Endothelial cell of hepatic sinusoid (primary cell): ENCODE data around the gene LITAF.

Source experiments
- in situ Hi-C: cut with HindIII; loops from 2 replicates; pipeline ENCODE4 v1.10.0; 2017; ENCODE audit warnings: low sequenced_read_pairs

Gene LITAF

GRCh38 chr16:11586856-11587642, at the start of gene LITAF:
TSS of gene LITAF (minus strand) at chr16:11586919. CDS start at chr16:11556730, 30,189 bp downstream.
- in situ Hi-C loops, result no loop called here

GRCh38 chr16:11636172-11636721, 49.5 kb upstream of the LITAF start:
- in situ Hi-C loops, result no loop called here

GRCh38 chr16:11635679-11636171, 49.0 kb upstream of the LITAF start:
- in situ Hi-C loops, result no loop called here

- in situ Hi-C loops, result no loop called here
These were observed 48.5 kb upstream of the LITAF start for GRCh38 chr16:11635113-11635652.

GRCh38 chr16:11634312-11634711, 47.6 kb upstream of the LITAF start:
- in situ Hi-C loops, result no loop called here

GRCh38 chr16:11633113-11633512, 46.4 kb upstream of the LITAF start:
- in situ Hi-C loops, result no loop called here

GRCh38 chr16:11632455-11632939, 45.8 kb upstream of the LITAF start:
- in situ Hi-C loops, result no loop called here

GRCh38 chr16:11631214-11631613, 44.5 kb upstream of the LITAF start:
- in situ Hi-C loops, result no loop called here

GRCh38 chr16:11630768-11631056, 44.0 kb upstream of the LITAF start:
- in situ Hi-C loops, result no loop called here

GRCh38 chr16:11630046-11630767, 43.5 kb upstream of the LITAF start:
- in situ Hi-C loops, result no loop called here

- in situ Hi-C loops, result no loop called here
These were observed 42.6 kb upstream of the LITAF start for GRCh38 chr16:11629071-11630030.

GRCh38 chr16:11627822-11628457, 41.2 kb upstream of the LITAF start:
- in situ Hi-C loops, result no loop called here

GRCh38 chr16:11627292-11627663, 40.6 kb upstream of the LITAF start:
- in situ Hi-C loops, result no loop called here

GRCh38 chr16:11626657-11627291, 40.1 kb upstream of the LITAF start:
- in situ Hi-C loops, result no loop called here

GRCh38 chr16:11625769-11626168, 39.0 kb upstream of the LITAF start:
- in situ Hi-C loops, result no loop called here

- in situ Hi-C loops, result no loop called here
These were observed 38.2 kb upstream of the LITAF start for GRCh38 chr16:11624636-11625607.

- in situ Hi-C loops, result no loop called here
These were observed 37.5 kb upstream of the LITAF start for GRCh38 chr16:11624205-11624604.

- in situ Hi-C loops, result no loop called here
These were observed 35.4 kb upstream of the LITAF start for GRCh38 chr16:11621920-11622651.
